Measurements from ENCODE around the gene ZNF273.
"Not testable (repeated sequence)": the region's sequence is repeated elsewhere in the genome, so short reads cannot be mapped to it uniquely, and the experiment has no call there.

DNA sequence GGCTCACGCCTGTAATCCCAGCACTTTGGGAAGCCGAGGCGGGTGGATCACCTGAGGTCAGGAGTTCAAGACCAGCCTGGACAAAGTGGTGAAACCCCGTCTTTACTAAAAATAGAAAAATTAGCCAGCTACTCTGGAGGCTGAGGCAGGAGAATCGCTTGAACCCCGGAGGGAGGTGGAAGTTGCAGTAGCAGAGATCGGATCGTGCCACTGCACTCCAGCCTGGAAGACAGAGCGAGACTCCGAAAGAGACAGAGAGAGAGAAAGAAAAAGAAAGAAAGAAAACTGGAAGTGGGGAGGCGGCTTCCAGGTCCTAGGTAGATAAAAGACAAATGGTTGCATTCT lies 640 bp upstream of the ZNF273 start:
- TF ChIP-seq, protein P1, sequence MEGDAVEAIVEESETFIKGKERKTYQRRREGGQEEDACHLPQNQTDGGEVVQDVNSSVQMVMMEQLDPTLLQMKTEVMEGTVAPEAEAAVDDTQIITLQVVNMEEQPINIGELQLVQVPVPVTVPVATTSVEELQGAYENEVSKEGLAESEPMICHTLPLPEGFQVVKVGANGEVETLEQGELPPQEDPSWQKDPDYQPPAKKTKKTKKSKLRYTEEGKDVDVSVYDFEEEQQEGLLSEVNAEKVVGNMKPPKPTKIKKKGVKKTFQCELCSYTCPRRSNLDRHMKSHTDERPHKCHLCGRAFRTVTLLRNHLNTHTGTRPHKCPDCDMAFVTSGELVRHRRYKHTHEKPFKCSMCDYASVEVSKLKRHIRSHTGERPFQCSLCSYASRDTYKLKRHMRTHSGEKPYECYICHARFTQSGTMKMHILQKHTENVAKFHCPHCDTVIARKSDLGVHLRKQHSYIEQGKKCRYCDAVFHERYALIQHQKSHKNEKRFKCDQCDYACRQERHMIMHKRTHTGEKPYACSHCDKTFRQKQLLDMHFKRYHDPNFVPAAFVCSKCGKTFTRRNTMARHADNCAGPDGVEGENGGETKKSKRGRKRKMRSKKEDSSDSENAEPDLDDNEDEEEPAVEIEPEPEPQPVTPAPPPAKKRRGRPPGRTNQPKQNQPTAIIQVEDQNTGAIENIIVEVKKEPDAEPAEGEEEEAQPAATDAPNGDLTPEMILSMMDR (IDR thresholded peaks at IDR 0.05): not testable (repeated sequence)
- TF ChIP-seq POLR2A (IDR thresholded peaks at IDR 0.05): not testable (repeated sequence)

All from thyroid gland (tissue), 4 donors.